CD4-positive, alpha-beta T cell treated with Interferon alpha-2 for 1 hour (primary cell): ENCODE results near the gene MTHFSD.

Experiments
- DNase-seq, 2 donors: peaks; one replicate each; pipeline ENCODE4 v3.0.0-alpha.2; 2020 to 2022

MTHFSD gene

DNA sequence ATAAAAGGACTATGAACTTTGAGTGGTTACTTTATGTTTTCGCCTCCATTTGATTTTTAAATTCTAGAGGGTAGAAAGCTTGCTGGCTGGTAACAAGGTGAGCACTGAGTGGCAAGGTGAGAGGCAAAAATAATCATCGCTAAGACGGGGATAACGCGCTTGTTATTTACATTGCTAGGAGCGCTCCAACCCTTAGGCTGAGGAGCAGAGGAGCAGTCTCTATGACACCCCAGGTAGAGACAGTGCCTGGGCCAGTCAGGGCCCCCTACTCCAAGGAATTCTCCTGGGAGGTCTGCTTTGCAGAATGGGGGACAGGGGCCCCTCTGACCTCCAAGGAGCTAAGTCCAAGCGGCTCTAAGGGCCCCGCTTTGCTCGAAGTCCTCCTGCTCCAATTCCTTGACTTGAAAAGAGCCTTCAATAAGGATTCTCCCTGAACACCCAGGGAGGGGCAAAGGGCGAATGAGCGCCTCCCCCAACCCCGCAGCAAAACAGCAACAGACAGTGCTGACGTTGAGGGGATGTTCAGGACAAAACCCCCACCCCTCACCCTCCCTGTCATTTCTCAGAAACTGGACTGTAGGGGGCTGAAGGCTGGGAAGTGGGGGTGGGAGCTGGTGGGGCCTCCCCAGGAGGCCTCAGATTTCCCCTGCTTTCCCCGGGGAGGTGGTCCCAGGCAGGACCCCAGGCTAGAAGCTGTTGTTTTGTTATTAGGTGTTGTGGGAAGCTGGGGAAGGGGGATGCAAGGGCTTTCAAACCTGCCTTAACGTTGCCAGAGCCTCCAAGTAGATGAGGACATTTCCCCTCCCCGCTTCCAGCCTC, 54.9 kb downstream of the MTHFSD start:
- no peak for DNase-seq

- no peak for DNase-seq
Measured at GRCh38 chr16:86499440-86499786, 55.6 kb downstream of the MTHFSD start.

DNA sequence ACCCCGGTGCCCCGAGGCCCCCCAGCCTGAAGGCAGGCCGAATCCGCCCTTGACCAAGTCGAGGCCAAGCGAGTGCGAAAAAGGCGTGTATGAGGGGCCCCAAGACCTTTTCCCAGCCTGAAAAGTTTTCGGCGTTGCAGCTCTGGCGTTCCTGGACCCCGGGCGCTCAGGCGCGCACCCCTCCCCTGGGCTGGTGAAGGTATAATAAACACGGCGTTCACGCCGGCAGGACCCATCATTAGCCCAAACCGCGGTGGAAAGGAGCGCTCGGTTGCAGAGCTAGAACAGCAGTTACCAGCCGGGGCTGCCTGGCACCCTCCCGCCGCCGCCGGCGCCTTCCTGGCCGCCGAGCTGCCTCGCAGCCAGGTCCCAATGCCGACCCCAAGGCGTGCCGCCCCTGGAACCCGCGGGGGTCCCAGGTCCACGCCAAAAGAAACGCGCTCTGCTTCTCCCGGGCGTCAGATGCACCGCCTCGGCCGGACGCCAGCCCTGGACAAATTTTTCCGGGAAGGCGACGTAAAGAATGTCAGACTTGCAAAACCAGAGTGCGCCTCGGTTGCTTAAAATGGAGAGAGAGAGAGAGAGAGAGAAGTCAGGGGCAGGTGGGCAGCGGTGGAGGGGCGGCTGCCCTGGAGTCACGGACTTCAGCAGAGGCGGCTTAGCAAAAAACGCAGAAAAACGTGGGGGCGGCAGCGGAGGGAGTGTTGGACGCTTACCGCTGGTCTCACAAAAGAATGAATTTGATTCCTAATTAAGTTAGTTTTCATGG, 56.2 kb downstream of the MTHFSD start:
- no peak for DNase-seq

GRCh38 chr16:86498155-86498670, 56.8 kb downstream of the MTHFSD start:
- DNase-seq, result no peak

GRCh38 chr16:86497551-86498021, 57.4 kb downstream of the MTHFSD start:
- no peak for DNase-seq

DNA sequence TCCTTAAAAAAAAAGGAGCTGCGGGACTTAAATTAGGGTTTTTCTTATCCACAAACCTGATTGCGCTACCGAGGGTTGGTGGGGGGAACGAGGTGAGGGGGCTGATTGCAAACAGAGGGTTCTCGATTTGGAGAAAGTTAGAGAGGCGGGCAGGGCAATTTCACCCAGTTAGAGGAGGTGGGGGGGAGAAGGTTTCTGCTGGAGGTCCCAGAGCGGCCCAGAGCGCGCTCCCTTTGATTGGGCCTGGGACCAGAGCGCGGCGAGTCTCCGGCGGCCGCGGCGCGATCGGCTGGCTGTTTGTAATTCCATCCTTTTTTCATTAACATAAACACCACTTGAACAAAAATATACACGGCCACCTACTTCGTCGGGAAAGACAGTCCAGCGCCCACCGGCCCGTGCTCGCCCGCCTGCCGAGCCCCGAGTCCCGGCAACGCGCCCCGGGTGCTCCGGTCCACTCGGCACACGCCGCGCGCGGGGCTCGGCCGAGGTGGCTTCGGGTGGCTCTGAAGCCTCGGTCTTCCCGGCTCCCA, 58.0 kb downstream of the MTHFSD start:
- DNase-seq, result no peak

DNA sequence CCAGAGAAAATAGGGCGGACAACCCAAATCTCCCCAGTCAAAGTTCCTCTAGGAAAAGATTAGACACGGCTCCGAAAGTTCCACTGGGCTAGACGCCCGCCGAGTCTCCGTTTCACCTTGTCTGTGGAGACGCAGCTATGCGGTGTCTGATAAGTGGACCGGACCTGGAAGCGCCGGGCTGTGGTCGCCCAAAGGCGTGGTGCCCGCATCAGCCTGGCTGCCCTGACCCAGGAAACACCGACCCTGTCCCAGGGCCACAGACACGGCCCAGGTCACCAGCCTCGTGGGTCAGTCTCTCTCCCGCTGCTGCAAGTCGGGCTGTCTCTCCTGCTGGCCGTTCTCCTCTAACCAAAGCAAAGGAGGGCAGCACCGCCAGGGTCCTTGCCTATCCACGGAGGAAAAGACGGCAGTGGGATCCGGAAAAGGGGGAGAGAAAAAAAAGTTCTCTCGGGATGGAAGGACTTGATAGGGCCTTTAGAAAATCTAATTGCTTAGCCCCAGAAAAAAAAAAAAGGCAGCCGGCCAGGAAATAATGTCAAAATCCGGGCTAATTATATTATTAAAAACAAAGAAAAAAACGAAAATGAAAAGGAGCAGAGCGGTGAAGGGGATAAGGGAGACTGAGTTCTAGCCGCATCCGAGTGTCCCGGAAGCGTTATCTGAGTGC, 58.6 kb downstream of the MTHFSD start:
- DNase-seq, result no peak

GRCh38 chr16:86495756-86496261, 59.2 kb downstream of the MTHFSD start:
- no peak for DNase-seq

- no peak for DNase-seq
Measured at GRCh38 chr16:86495357-86495701, 59.7 kb downstream of the MTHFSD start.

DNA sequence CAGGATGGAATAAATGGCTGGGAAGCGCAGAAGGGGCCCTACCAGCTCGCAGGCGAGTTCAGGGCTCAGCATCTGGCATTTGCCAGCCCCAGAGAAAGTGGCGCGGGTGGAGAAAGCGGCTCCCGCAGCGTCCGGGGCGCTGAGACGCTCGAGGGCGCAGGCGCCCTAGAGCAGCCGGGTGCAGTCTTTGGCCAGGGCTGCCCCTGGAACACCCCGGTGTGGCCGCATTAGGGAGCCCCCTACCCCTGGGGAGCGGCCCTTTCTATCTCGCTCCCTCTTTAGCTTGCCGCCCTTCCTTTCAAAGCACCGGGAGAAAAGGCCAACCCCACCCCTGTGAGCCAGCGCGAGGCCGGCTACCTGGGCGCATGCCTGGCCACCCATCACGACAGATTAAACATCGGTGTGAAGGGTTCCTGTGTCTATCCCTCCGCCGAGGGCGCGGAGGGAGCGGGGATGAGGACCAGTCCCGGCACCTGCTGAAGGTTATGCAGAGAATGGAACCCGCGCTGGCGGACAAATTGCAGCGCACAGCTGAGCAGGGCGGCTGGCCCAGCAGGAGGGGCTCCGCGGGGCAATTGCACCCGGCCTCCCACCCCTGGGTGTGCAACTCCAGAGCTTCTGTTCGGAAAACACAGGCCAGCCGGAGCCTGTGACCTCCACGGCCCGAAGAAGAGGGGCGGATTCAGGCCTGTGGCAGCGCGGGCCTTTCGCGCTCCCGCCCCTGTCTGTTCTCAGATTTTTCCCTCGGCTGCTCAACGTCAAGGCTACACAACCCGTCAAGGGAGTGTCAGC, 60.3 kb downstream of the MTHFSD start:
- DNase-seq, result no peak

GRCh38 chr16:86494039-86494564, 60.9 kb downstream of the MTHFSD start:
- DNase-seq, result no peak

- no peak for DNase-seq
Measured at GRCh38 chr16:86492961-86493629, 61.9 kb downstream of the MTHFSD start.

- no peak for DNase-seq
Measured at GRCh38 chr16:86492267-86492960, 62.6 kb downstream of the MTHFSD start.

DNA sequence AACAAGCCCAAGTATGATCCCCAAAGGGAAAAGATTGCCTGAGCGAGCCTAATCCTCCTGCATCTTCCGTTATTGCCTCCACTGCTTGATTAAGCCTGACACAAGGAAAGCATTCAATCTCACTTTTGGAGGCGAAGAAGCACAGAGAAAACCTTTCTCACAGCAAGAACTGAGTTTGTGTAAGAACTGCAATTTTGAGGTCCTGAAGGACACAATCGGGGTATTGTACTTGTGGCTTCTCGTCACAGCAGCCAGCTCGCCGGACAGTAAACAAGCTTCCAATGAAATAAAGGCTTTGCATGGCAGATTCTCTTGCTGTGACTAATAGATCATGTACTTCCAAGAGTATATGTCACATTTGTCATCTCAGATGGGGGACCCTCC, 63.4 kb downstream of the MTHFSD start:
- no peak for DNase-seq

DNA sequence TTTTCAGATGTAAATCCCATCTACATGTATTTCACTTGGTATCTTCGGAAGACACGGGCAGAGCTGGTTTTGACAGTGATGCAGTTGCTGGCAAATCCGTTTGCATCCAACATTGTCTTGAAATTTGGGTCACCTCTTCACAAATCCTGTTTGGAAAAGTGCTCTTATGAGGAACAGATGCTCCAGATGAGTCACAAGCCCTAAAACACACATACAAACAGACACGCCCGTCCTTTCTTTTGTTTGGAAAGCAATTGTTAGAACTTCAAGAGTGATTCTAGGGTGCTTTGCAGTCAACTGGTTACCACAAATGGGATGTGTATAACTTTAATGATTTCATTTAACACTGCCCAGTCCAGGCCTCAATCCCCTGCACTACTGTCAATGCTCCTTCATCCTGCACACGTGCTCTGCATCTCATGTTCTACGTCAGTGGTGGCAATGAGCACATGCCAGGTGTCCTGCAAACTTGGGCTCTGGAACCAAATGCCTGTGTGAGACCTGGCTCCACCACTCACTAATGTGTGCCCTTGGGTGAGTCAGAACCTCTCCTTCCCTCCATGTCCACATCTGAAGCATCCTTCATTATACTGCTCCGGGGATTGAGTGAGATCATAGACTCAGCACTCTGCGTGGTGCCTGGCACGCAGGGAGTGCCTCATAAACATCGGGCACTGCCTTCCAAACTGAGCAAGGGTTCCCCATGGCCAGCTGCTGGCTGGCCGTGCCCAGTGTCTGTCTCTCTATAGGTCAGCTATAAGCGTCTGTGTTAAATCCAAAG, 64.0 kb downstream of the MTHFSD start:
- no peak for DNase-seq

- DNase-seq, result no peak
Measured at GRCh38 chr16:86485746-86486145, 69.3 kb downstream of the MTHFSD start.

DNA sequence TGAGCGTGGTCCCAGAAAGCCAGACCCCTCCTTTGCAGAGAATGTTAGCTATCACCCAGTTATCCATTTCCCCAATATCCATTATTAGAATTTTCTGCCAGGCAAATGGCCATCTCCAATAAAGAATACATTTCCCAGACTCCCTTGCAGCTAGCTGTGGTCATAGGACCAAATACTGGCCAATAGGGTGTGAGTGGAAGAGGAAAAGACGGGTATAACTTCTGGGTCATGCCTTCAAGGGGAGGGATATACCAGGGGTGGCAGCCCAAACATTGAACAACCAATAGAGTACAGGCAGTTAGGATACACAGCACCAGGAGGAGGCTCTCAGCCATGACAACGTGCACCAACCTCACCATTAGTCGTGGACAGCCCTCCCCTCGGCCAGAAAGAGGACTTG, 70.8 kb downstream of the MTHFSD start:
- no peak for DNase-seq

- DNase-seq, result no peak
Measured at GRCh38 chr16:86481607-86482006, 73.4 kb downstream of the MTHFSD start.

GRCh38 chr16:86480444-86480843, 74.6 kb downstream of the MTHFSD start:
- DNase-seq, result no peak
